Peyer's patch (tissue), 4 donors: ENCODE measurements around the gene KMT5B. TPM values are rescaled to one million over a fixed set of nuclear protein-coding genes. Genes with fewer than 3 reads are reported as not detected.

Source experiments
- DNase-seq, 3 donors: peaks; one replicate each; pipeline ENCODE4 v3.0.0-alpha.2; 2017 to 2019
- H3K27ac ChIP-seq, 4 donors: fragments of 200-600 bp; sonication (generic); one replicate each; pipeline ENCODE4 v1.5.1; 2016 to 2019
- H3K27me3 ChIP-seq, 2 donors: fragments of 200-600 bp; sonication (generic); one replicate each; pipeline ENCODE4 v1.5.1; 2019
- H3K36me3 ChIP-seq, 3 donors: fragments of 200-600 bp; sonication (generic); one replicate each; pipeline ENCODE4 v1.5.1; 2016 to 2019
- H3K4me1 ChIP-seq, 4 donors: fragments of 200-600 bp; sonication (generic); one replicate each; pipeline ENCODE4 v1.5.1; 2016 to 2019
- H3K4me3 ChIP-seq, 4 donors: fragments of 200-600 bp; sonication (generic); 1 replicate in 3 of 4; 2 replicates in 1 of 4; pipeline ENCODE4 v1.5.1; 2016 to 2019; ENCODE audit warnings: mild to moderate bottlenecking in 1 of 4
- H3K9me3 ChIP-seq, 4 donors: fragments of 200-600 bp; sonication (generic); one replicate each; pipeline ENCODE4 v1.5.1; 2016 to 2019; ENCODE audit warnings: mild to moderate bottlenecking in 1 of 4
- CTCF ChIP-seq, 6 experiments: fragments of 450-650 bp in 4 of 6; fragments of 200-600 bp in 2 of 6; sonication (generic) in 1 of 6; IDR thresholded peaks; one replicate each; pipeline ENCODE4 v1.5.1; 2017 to 2019; ENCODE audit warnings: antibody characterized with exemption in 6 of 6, mild to moderate bottlenecking in 3 of 6, moderate library complexity in 1 of 6
- POLR2A ChIP-seq, 2 donors: fragments of 450-650 bp; IDR thresholded peaks; one replicate each; pipeline ENCODE4 v1.5.1; 2017; ENCODE audit warnings: antibody characterized with exemption in 2 of 2, mild to moderate bottlenecking in 2 of 2, moderate library complexity in 2 of 2
- total RNA-seq, 4 donors: library from RNA; depleted of rRNA; stranded (reverse); fragments of >200 nt; gene quantifications; one replicate each; pipeline ENCODE4 v1.1.0, GENCODE V29; 2016

KMT5B gene
- total RNA-seq, 4 donors from 2014 or later = 55.3 to 74.8 (median 60.3) TPM

- H3K4me1 ChIP-seq = peaks cover 0 to 40% (median 9%) of the 10 kb centered on the region in 4 donors
Observed at GRCh38 chr11:68116974-68117373, 96.1 kb downstream of the KMT5B start.

GRCh38 chr11:68116126-68116525 is 97.0 kb downstream of the KMT5B start:
- peak overlapping the region in 2 of 4 donors; percentile 29 to 51 for H3K27ac ChIP-seq
- DNase-seq = peak in 2 of 3 donors; percentile 57 to 65
- no peaks in the 10 kb centered on the region for H3K36me3 ChIP-seq
- H3K4me3 ChIP-seq = no peak overlapping the region
- TF ChIP-seq CTCF (IDR thresholded peaks at IDR 0.05) (no peak), POLR2A (IDR thresholded peaks at IDR 0.05) (no peak)
- no peaks in the 10 kb centered on the region for H3K27me3 ChIP-seq
- H3K9me3 ChIP-seq = no peaks in the 10 kb centered on the region
- peaks cover 0 to 37% (median 5%) of the 10 kb centered on the region in 4 donors for H3K4me1 ChIP-seq

More at GRCh38 chr11:68116974-68117373, 96.1 kb downstream of the KMT5B start:
- DNase-seq = no peak
- Histone ChIP-seq H3K27me3 (no peaks in the 10 kb centered on the region), H3K36me3 (no peaks in the 10 kb centered on the region), H3K4me3 (no peak overlapping the region), H3K9me3 (no peaks in the 10 kb centered on the region), H3K27ac (peak overlapping the region in 1 of 4 donors; percentile 59)
- TF ChIP-seq POLR2A (IDR thresholded peaks at IDR 0.05) = no peak
- TF ChIP-seq CTCF (IDR thresholded peaks at IDR 0.05) = no peak

- Histone ChIP-seq H3K4me3 (no peak overlapping the region), H3K4me1 (peaks cover 0 to 37% (median 5%) of the 10 kb centered on the region in 4 donors), H3K36me3 (no peaks in the 10 kb centered on the region), H3K27me3 (no peaks in the 10 kb centered on the region), H3K9me3 (no peaks in the 10 kb centered on the region), H3K27ac (peak overlapping the region in 2 of 4 donors; percentile 18 to 29)
- DNase-seq = no peak
- no peak for TF ChIP-seq POLR2A (IDR thresholded peaks at IDR 0.05)
- TF ChIP-seq CTCF (IDR thresholded peaks at IDR 0.05) = no peak
Observed at GRCh38 chr11:68115285-68115684, 97.8 kb downstream of the KMT5B start.

- H3K4me1 ChIP-seq = peaks cover 0 to 29% (median 3%) of the 10 kb centered on the region in 4 donors
- peak overlapping the region in 2 of 4 donors; percentile 21 to 54 for H3K27ac ChIP-seq
- TF ChIP-seq POLR2A (IDR thresholded peaks at IDR 0.05) = no peak
- TF ChIP-seq CTCF (IDR thresholded peaks at IDR 0.05) = no peak
- no peaks in the 10 kb centered on the region for H3K36me3 ChIP-seq
- no peaks in the 10 kb centered on the region for H3K27me3 ChIP-seq
- no peak overlapping the region for H3K4me3 ChIP-seq
- H3K9me3 ChIP-seq = no peaks in the 10 kb centered on the region
- no peak for DNase-seq
Observed at GRCh38 chr11:68113986-68114385, 99.1 kb downstream of the KMT5B start.

- H3K27ac ChIP-seq = peak overlapping the region in 3 of 4 donors; percentile 39 to 90 (median 71)
- no peak overlapping the region for H3K4me3 ChIP-seq
- no peaks in the 10 kb centered on the region for H3K9me3 ChIP-seq
- peaks cover 0 to 25% (median 0%) of the 10 kb centered on the region in 4 donors for H3K4me1 ChIP-seq
- H3K27me3 ChIP-seq = no peaks in the 10 kb centered on the region
- TF ChIP-seq CTCF (IDR thresholded peaks at IDR 0.05) (no peak), POLR2A (IDR thresholded peaks at IDR 0.05) (no peak)
- no peak for DNase-seq
- H3K36me3 ChIP-seq = no peaks in the 10 kb centered on the region
Observed at GRCh38 chr11:68107689-68108088, 105.4 kb downstream of the KMT5B start.
